Osteocyte (in vitro differentiated cells): Measurements from ENCODE around the gene SYCP2L. TPM values are rescaled to one million over a fixed set of nuclear protein-coding genes. Genes with fewer than 3 reads are reported as not detected.

ENCODE experiments used
- DNase-seq: peaks from one replicate; pipeline ENCODE4 v3.0.0; 2021; ENCODE audit warnings: mixed read lengths; ENCODE audit not compliant: unreplicated experiment; ENCODE audit errors: extremely low spot score
- H3K27ac Mint-ChIP-seq: one replicate; pipeline ENCODE4 v1.8.0; 2021; ENCODE audit warnings: mild to moderate bottlenecking, mixed read lengths; ENCODE audit not compliant: unreplicated experiment
- H3K27me3 Mint-ChIP-seq: one replicate; pipeline ENCODE4 v1.8.0; 2021; ENCODE audit warnings: mixed read lengths; ENCODE audit not compliant: unreplicated experiment
- H3K36me3 Mint-ChIP-seq: one replicate; pipeline ENCODE4 v1.8.0; 2021; ENCODE audit warnings: mixed read lengths; ENCODE audit not compliant: unreplicated experiment
- H3K4me1 Mint-ChIP-seq: one replicate; pipeline ENCODE4 v1.8.0; 2021; ENCODE audit warnings: mixed read lengths; ENCODE audit not compliant: unreplicated experiment
- H3K4me3 Mint-ChIP-seq: one replicate; pipeline ENCODE4 v1.8.0; 2021; ENCODE audit warnings: mild to moderate bottlenecking, moderate library complexity, mixed read lengths; ENCODE audit not compliant: unreplicated experiment
- H3K9me3 Mint-ChIP-seq: one replicate; pipeline ENCODE4 v1.8.0; 2021; ENCODE audit warnings: mixed read lengths; ENCODE audit not compliant: unreplicated experiment
- CTCF ChIP-seq: fragments of 200-600 bp; sonication (generic); IDR thresholded peaks from 2 replicates; pipeline ENCODE4 v1.5.0; 2021; ENCODE audit warnings: antibody characterized with exemption, mild to moderate bottlenecking, moderate library complexity
- long read RNA-seq: library from polyadenylated mRNA; unstranded; transcript quantifications from one replicate; pipeline ENCODE4 v2.0.0, GENCODE V29; 2021
- total RNA-seq: library from RNA; stranded (reverse); gene quantifications from 2 replicates; pipeline ENCODE4 v1.2.1, GENCODE V29; 2021

Gene SYCP2L
- total RNA-seq = 4.3 and 7.1 TPM in 2 replicates
- long read RNA-seq, partial matches to known transcripts = 4 of 15 reads
- long read RNA-seq, other reads (novel, unspliced or antisense) = 11 of 15 reads

GRCh38 chr6:10886691-10887502 lies at the start of gene SYCP2L:
Gene SYCP2L (plus strand): TSS chr6:10887052. CDS start chr6:10887127, 75 bp downstream.
- Mint-ChIP-seq H3K27me3 (peaks cover 41% of the 10 kb centered on the region), H3K4me3 (peak within 1 kb of the TSS; percentile 91), H3K4me1 (peaks cover 21% of the 10 kb centered on the region), H3K27ac (peak within 1 kb of the TSS; percentile 87), H3K9me3 (peaks cover 9% of the 10 kb centered on the region), H3K36me3 (peaks cover 6% of the 10 kb centered on the region)
- peak; percentile 65 for TF ChIP-seq CTCF
- DNase-seq = peak; percentile 83

GRCh38 chr6:10837622-10837994 lies 49.2 kb upstream of the SYCP2L start:
- Mint-ChIP-seq H3K27ac (peak overlapping the region; percentile 5), H3K4me1 (peaks cover 16% of the 10 kb centered on the region), H3K27me3 (peaks cover 68% of the 10 kb centered on the region), H3K36me3 (no peaks in the 10 kb centered on the region), H3K9me3 (no peaks in the 10 kb centered on the region), H3K4me3 (peak overlapping the region; percentile 73)
- no peak for TF ChIP-seq CTCF
- no peak for DNase-seq

- Mint-ChIP-seq H3K4me3 (peak within 1 kb of the TSS; percentile 73), H3K27ac (peak within 1 kb of the TSS; percentile 5), H3K4me1 (peaks cover 16% of the 10 kb centered on the region), H3K27me3 (peaks cover 68% of the 10 kb centered on the region), H3K9me3 (no peaks in the 10 kb centered on the region), H3K36me3 (no peaks in the 10 kb centered on the region)
- no peak for TF ChIP-seq CTCF
- peak; percentile 94 for DNase-seq
These were observed 48.7 kb upstream of the SYCP2L start, which contains the start of gene MAK for GRCh38 chr6:10837995-10838793. Gene MAK (minus strand): TSS chr6:10838539. CDS start chr6:10830648, 7,891 bp downstream.

GRCh38 chr6:10838794-10839333 lies 48.0 kb upstream of the SYCP2L start:
- no peak for DNase-seq
- H3K4me1 Mint-ChIP-seq = peaks cover 16% of the 10 kb centered on the region
- H3K4me3 Mint-ChIP-seq = peak overlapping the region; percentile 73
- peaks cover 4% of the 10 kb centered on the region for H3K36me3 Mint-ChIP-seq
- no peak overlapping the region for H3K27ac Mint-ChIP-seq
- TF ChIP-seq CTCF = no peak
- H3K27me3 Mint-ChIP-seq = peaks cover 74% of the 10 kb centered on the region
- peaks cover 6% of the 10 kb centered on the region for H3K9me3 Mint-ChIP-seq
